PFSK-1 (cell line): ENCODE measurements around the gene IRAK1.

Source experiments
- FOXP2 ChIP-seq: optimal IDR thresholded peaks from 2 replicates; pipeline ENCODE3; 2011; ENCODE audit warnings: borderline replicate concordance, control low read depth, inconsistent platforms; ENCODE audit not compliant: insufficient read depth; ENCODE audit errors: extremely low read length, extremely low read depth
- POLR2AphosphoS5 ChIP-seq: IDR thresholded peaks from 2 replicates; pipeline ENCODE4 v1.6.1; 2012; ENCODE audit warnings: low read depth, mild to moderate bottlenecking, control low read depth, low read length, moderate library complexity
- SIN3A ChIP-seq: IDR thresholded peaks from 2 replicates; pipeline ENCODE4 v1.6.1; 2012; ENCODE audit warnings: mild to moderate bottlenecking, low read length, moderate library complexity, borderline replicate concordance; ENCODE audit not compliant: insufficient read depth
- TAF1 ChIP-seq: IDR thresholded peaks from 2 replicates; pipeline ENCODE4 v1.6.1; 2012; ENCODE audit warnings: low read length, control low read depth, borderline replicate concordance; ENCODE audit not compliant: insufficient read depth
- TF ChIP-seq, protein P1 (sequence below), 2 experiments: IDR thresholded peaks; 2 replicates each; pipeline versions ENCODE4 v1.6.1 to v1.8.0; 2011 to 2012; ENCODE audit warnings: low read depth in 2 of 2, low read length in 2 of 2, control low read depth in 1 of 2, inconsistent platforms in 1 of 2, mild to moderate bottlenecking in 1 of 2, moderate library complexity in 1 of 2; ENCODE audit not compliant: insufficient read depth in 1 of 2

The IRAK1 gene

DNA sequence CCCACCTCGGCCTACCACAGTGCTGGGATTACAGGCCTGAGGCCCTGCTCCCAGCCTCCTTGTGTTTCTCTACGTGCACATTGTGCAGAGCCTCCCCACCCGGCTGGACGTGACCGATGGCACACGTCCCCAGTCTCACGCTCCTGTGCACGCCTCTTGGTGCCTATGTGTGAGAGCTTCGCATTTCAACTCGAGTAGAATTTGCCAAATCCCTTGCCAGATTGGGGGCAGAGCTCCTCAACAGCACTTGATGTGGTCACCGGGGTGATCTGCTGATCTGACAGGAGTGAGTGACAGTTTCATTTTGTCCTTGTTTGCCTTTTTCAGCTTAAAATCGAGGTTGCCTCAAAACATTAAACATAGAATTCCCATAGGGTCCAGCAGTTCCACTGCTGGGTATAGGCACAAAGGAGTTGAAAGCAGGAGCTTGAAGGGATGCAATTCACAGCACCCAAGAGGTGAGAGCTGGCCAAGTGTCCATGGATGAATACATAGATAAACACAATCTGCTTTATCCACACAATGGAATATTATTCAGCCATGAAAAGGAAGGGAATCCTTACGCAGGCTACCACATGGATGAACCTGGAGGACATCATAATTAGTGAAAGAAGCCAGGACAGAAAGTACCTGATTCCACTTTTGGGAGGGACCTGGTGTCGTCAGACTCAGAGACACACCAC lies 29.6 kb downstream of the IRAK1 start:
- TF ChIP-seq POLR2AphosphoS5: no peak
- TF ChIP-seq, protein P1, sequence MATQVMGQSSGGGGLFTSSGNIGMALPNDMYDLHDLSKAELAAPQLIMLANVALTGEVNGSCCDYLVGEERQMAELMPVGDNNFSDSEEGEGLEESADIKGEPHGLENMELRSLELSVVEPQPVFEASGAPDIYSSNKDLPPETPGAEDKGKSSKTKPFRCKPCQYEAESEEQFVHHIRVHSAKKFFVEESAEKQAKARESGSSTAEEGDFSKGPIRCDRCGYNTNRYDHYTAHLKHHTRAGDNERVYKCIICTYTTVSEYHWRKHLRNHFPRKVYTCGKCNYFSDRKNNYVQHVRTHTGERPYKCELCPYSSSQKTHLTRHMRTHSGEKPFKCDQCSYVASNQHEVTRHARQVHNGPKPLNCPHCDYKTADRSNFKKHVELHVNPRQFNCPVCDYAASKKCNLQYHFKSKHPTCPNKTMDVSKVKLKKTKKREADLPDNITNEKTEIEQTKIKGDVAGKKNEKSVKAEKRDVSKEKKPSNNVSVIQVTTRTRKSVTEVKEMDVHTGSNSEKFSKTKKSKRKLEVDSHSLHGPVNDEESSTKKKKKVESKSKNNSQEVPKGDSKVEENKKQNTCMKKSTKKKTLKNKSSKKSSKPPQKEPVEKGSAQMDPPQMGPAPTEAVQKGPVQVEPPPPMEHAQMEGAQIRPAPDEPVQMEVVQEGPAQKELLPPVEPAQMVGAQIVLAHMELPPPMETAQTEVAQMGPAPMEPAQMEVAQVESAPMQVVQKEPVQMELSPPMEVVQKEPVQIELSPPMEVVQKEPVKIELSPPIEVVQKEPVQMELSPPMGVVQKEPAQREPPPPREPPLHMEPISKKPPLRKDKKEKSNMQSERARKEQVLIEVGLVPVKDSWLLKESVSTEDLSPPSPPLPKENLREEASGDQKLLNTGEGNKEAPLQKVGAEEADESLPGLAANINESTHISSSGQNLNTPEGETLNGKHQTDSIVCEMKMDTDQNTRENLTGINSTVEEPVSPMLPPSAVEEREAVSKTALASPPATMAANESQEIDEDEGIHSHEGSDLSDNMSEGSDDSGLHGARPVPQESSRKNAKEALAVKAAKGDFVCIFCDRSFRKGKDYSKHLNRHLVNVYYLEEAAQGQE (IDR thresholded peaks at IDR 0.05; ENCODE audit: insufficient read depth in 1 of 2, low read depth in 2 of 2, low read length in 2 of 2): no peak
- no peak for TF ChIP-seq SIN3A
- TF ChIP-seq TAF1: no peak
- no peak for TF ChIP-seq FOXP2

DNA sequence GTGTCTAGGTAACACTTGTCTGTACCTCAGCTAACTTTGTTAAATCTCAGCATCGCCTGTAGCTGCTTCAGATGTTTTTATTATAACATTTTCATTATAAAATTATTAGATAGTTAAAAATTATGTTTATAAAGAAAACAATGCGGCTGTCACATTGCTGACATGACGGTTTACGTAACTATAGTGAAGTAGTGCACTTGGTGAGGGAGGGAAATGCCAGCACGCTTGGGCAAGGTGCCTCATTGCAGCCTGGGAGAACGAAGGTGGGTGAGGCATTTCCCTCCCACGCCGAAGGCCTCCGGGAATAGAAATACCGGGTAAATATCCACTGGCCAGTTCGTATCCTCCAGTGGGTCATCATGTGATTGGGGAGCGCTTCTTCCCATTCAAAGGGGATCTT lies 31.2 kb downstream of the IRAK1 start:
- TF ChIP-seq, protein P1 (IDR thresholded peaks at IDR 0.05; ENCODE audit: insufficient read depth in 1 of 2, low read depth in 2 of 2, low read length in 2 of 2): no peak
- TF ChIP-seq FOXP2: no peak
- no peak for TF ChIP-seq POLR2AphosphoS5
- no peak for TF ChIP-seq TAF1
- TF ChIP-seq SIN3A: no peak

DNA sequence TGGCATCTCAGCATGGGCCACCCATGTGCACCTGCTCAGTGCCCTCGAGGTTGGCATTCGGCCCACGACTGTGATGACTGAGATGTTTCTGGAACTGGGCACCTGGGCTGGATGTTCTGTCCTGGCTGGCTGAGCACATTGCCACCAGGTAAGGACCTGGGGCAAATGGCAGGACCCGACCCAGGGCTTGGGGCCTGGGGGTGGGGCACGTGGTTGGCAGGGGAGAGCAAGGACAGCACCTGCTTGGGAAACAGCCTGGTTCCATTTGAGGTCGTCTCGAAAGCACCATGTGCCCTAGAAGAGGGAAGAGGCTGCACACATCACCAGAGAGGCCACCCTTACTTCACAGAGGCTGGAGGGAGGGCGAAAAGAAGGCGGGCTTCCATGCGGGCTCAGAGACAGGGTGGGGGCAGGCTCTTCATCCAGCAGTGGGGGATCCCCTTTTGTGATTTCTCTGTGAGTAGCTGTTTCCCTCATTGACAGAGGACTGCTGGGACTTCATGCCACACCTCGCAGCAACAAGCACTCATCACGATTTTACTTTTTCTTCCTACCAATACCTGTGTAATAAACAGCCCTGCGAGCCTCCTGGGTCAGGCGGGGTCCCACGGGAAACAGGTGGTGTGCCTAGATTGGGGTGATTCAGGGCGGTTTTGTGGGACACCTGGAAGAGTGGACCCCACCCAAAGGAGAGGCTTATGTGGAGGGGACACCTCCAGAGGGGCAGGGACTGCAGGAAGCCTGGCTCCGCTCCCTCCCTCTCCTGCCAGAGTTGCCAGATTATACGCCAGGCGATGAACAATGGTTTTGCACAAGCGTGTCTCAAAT lies 35.1 kb downstream of the IRAK1 start:
- TF ChIP-seq FOXP2 (no peak), POLR2AphosphoS5 (no peak), SIN3A (no peak), TAF1 (no peak)
- TF ChIP-seq, protein P1 (IDR thresholded peaks at IDR 0.05; ENCODE audit: insufficient read depth in 1 of 2, low read depth in 2 of 2, low read length in 2 of 2): no peak

DNA sequence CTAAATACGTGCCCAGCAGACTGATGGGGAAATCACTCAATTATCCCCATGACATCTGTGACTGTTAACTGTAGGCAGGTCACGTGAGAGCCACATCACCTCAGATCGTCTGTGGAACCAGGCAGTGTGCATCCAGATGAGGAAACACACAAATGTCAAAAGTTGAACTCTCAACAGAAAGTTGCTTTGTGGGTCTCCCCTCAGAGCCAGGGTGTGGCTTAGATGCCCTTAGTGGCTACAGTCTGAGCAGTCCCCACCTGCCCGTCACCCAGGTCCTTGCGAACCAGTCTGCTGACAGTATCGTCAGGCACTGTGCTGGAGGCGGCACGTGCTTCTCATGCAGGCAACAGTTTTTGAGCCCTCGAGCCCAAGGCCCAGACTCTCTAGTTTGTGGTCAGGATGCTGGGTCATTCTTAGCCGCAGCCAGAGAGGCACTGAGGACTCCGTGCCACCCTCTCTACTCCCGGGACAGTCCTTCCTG lies 36.3 kb downstream of the IRAK1 start:
- TF ChIP-seq, protein P1 (IDR thresholded peaks at IDR 0.05; ENCODE audit: insufficient read depth in 1 of 2, low read depth in 2 of 2, low read length in 2 of 2): no peak
- TF ChIP-seq FOXP2 (no peak), TAF1 (no peak), SIN3A (no peak), POLR2AphosphoS5 (no peak)
